ENCODE results near the gene IVD.
A peak's percentile ranks its signal among the peaks of the same experiment; 100 is the strongest.

The IVD gene

DNA sequence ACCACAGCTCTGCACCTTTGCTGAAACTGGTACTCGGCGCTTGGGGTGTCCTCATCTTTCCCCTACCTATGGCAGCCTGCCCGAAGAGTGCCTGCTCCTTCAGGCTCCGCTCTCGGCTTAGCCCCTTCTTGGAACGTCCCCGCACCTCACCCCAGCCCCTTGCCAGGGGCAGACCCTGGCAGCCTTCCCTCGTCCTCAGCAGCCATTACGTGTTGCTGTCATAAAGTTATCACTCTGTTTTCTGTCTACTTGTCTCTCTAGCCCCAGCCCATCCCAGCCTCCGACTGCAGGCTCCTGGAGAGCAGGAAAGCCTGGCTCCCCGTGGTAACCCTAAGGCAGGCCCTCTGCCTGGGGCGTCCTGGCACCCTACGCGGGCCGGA, 30.1 kb downstream of the IVD start:
- H3K27ac ChIP-seq (ENCODE audit: low read length): no peak overlapping the region
- H3K9me3 ChIP-seq (ENCODE audit: control insufficient read depth in 2 of 2, low read length in 2 of 2): no peaks in the 10 kb centered on the region
- H3K36me3 ChIP-seq (ENCODE audit: control insufficient read depth in 2 of 2, insufficient read depth in 2 of 2, low read length in 2 of 2): no peaks in the 10 kb centered on the region
- peak overlapping the region; percentile 48 to 69 for H3K4me3 ChIP-seq (ENCODE audit: low read length in 2 of 2)
- peaks cover 6 to 13% of the 10 kb centered on the region in 2 donors for H3K27me3 ChIP-seq (ENCODE audit: control insufficient read depth in 1 of 2, insufficient read depth in 2 of 2, low read length in 2 of 2)
- H3K4me1 ChIP-seq (ENCODE audit: control insufficient read depth, insufficient read depth, low read length): peaks cover 28% of the 10 kb centered on the region
- peak overlapping the region in 1 of 2 donors; percentile 36 for H3K9ac ChIP-seq (ENCODE audit: low read length in 2 of 2)

DNA sequence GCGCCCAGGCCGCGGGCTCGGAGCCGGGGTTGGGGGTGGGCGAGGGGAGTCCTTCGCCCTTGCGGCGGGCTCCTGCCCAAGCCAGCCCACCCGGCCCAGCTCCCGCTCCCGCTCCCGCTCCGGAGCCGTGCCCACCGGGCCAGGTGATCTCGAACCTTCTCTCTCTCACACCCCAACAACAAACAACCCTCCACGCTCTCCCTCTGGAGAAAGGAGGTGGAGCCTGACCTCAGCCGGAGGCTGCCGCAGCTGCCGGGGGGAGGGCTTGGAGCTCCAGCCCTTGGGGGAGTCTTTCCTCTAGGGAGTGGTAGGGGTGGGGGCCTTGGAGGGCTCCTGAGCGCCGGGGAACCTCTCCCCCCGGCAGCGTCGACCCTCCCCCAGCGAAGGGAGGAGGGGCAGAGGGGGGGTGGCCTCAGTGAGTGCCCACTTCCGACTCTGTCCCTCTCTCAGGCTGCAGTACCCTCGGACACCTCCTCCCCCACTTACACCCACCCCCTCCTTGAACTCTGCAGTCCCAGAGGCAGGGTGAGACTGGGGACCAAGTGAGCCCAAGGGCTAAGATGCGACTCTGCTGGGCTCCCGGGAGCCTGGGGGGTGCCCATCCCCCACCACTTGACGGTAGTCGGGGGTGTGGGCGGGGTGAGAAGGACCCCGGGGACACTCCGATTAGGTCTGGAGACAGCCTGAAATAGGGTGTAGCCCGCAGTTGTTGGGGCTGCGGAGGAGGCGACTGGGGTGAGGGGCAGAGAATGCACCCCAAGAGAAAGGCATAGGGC, 30.7 kb downstream of the IVD start:
- Histone ChIP-seq H3K27me3 (ENCODE audit: control insufficient read depth in 1 of 2, insufficient read depth in 2 of 2, low read length in 2 of 2) (peaks cover 6 to 13% of the 10 kb centered on the region in 2 donors), H3K9me3 (ENCODE audit: control insufficient read depth in 2 of 2, low read length in 2 of 2) (no peaks in the 10 kb centered on the region), H3K4me1 (ENCODE audit: control insufficient read depth, insufficient read depth, low read length) (peaks cover 28% of the 10 kb centered on the region), H3K9ac (ENCODE audit: low read length in 2 of 2) (peak overlapping the region; percentile 29 to 31), H3K27ac (ENCODE audit: low read length) (no peak overlapping the region), H3K4me3 (ENCODE audit: low read length in 2 of 2) (peak overlapping the region; percentile 48 to 69), H3K36me3 (ENCODE audit: control insufficient read depth in 2 of 2, insufficient read depth in 2 of 2, low read length in 2 of 2) (no peaks in the 10 kb centered on the region)

DNA sequence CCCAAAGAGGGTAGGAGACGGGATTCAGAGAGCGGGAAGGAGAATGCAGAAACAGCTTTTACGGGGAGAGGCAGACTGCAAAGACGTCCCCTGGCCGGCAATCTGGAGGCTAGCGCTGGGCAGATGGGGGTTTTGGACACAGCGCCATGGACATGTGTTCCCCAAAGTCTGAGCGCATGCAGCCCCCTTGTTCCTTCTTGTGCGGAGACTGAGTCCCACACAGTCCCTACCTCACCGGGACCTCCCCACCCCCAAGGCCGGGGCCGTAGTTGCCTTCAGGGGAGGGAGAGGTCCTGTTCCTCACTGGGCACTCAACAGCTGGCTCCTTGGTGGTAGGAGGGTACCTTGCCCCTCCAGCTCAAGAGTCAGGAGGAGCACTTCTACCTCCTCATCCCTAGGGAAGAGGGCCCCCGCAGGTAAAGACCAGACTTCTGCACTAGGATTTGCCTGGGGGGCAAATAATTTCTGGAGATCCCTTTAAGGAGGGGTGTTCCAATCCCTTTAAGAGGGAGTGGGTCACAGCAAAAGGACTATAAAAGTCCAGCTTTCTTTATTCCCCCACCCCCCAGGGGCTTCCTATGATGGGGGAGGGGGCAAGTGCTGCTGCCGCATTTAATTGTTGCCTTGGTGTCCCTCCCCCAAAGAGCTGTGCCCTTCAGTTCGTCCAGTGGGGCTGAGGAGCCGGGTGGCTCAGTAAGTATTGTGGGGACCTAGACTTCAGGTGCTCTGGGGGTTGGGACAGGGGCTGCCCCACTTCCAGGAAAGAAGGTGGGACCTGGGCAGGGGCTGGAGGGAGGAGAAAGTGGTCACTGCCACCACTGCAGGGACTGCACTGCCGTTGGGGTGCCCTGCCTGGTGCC, 31.5 kb downstream of the IVD start:
- H3K4me1 ChIP-seq (ENCODE audit: control insufficient read depth, insufficient read depth, low read length): peaks cover 28% of the 10 kb centered on the region
- H3K9ac ChIP-seq (ENCODE audit: low read length in 2 of 2): no peak overlapping the region
- no peak overlapping the region for H3K27ac ChIP-seq (ENCODE audit: low read length)
- H3K27me3 ChIP-seq (ENCODE audit: control insufficient read depth in 1 of 2, insufficient read depth in 2 of 2, low read length in 2 of 2): peaks cover 6 to 13% of the 10 kb centered on the region in 2 donors
- no peaks in the 10 kb centered on the region for H3K36me3 ChIP-seq (ENCODE audit: control insufficient read depth in 2 of 2, insufficient read depth in 2 of 2, low read length in 2 of 2)
- no peaks in the 10 kb centered on the region for H3K9me3 ChIP-seq (ENCODE audit: control insufficient read depth in 2 of 2, low read length in 2 of 2)
- H3K4me3 ChIP-seq (ENCODE audit: low read length in 2 of 2): peak overlapping the region; percentile 48 to 69

- Histone ChIP-seq H3K27ac (ENCODE audit: low read length) (no peak overlapping the region), H3K36me3 (ENCODE audit: control insufficient read depth in 2 of 2, insufficient read depth in 2 of 2, low read length in 2 of 2) (no peaks in the 10 kb centered on the region), H3K4me3 (ENCODE audit: low read length in 2 of 2) (no peak overlapping the region), H3K9ac (ENCODE audit: low read length in 2 of 2) (no peak overlapping the region), H3K4me1 (ENCODE audit: control insufficient read depth, insufficient read depth, low read length) (peaks cover 35% of the 10 kb centered on the region), H3K9me3 (ENCODE audit: control insufficient read depth in 2 of 2, low read length in 2 of 2) (no peaks in the 10 kb centered on the region), H3K27me3 (ENCODE audit: control insufficient read depth in 1 of 2, insufficient read depth in 2 of 2, low read length in 2 of 2) (peaks cover 6 to 13% of the 10 kb centered on the region in 2 donors)
Observed at GRCh38 chr15:40437752-40438687, 32.4 kb downstream of the IVD start.

DNA sequence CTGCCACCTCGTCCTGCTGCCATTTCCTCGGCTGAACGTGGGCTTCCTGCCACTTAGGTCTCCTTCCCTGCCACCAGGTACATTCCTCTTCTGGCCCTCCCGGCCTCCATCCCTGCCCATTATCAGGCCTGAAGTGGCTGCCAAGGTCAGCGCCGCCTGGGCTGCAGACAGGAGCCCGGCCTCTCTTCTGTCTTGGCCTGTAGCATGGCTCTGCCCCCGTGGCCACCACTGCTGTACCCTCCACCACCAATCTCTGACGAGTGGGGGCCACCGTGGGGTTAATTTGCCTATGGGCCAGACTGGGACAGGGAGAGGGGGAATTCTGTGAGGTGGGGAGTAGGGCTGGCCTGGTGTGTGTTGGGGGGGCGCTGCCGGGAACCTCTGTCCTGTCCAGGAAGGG, 33.1 kb downstream of the IVD start:
- no peak overlapping the region for H3K27ac ChIP-seq (ENCODE audit: low read length)
- no peak overlapping the region for H3K4me3 ChIP-seq (ENCODE audit: low read length in 2 of 2)
- H3K36me3 ChIP-seq (ENCODE audit: control insufficient read depth in 2 of 2, insufficient read depth in 2 of 2, low read length in 2 of 2): no peaks in the 10 kb centered on the region
- H3K27me3 ChIP-seq (ENCODE audit: control insufficient read depth in 1 of 2, insufficient read depth in 2 of 2, low read length in 2 of 2): peaks cover 6 to 13% of the 10 kb centered on the region in 2 donors
- H3K9ac ChIP-seq (ENCODE audit: low read length in 2 of 2): no peak overlapping the region
- H3K9me3 ChIP-seq (ENCODE audit: control insufficient read depth in 2 of 2, low read length in 2 of 2): no peaks in the 10 kb centered on the region
- peaks cover 41% of the 10 kb centered on the region for H3K4me1 ChIP-seq (ENCODE audit: control insufficient read depth, insufficient read depth, low read length)

DNA sequence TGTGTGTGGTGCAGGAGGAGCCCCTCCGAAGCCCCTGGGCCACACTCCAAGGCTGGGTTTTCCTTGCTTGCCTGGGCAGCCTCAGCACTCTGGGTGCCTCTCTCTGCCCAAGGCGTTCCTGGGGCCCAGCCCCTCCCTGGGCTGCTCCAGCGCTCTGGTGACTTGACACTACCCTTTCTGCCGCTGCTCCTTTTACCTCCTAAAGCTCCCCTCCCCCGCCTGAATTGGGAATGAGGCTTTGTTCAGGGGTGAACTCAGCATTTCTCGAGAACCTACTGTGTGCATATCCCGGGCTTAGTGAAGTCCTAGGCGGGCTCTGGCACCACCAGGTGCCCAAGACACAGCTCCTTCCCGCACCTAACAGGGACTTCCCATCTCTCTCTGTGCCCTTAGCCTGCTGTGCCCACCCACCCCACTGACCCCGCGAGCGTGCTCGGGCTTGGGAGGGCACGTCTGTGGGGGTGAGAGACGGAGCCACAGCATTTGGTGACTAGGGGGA, 33.9 kb downstream of the IVD start:
- H3K4me3 ChIP-seq (ENCODE audit: low read length in 2 of 2): peak overlapping the region; percentile 72 to 78
- peaks cover 41% of the 10 kb centered on the region for H3K4me1 ChIP-seq (ENCODE audit: control insufficient read depth, insufficient read depth, low read length)
- H3K36me3 ChIP-seq (ENCODE audit: control insufficient read depth in 2 of 2, insufficient read depth in 2 of 2, low read length in 2 of 2): no peaks in the 10 kb centered on the region
- no peaks in the 10 kb centered on the region for H3K9me3 ChIP-seq (ENCODE audit: control insufficient read depth in 2 of 2, low read length in 2 of 2)
- H3K27ac ChIP-seq (ENCODE audit: low read length): peak overlapping the region; percentile 18
- H3K9ac ChIP-seq (ENCODE audit: low read length in 2 of 2): no peak overlapping the region
- H3K27me3 ChIP-seq (ENCODE audit: control insufficient read depth in 1 of 2, insufficient read depth in 2 of 2, low read length in 2 of 2): peaks cover 6 to 13% of the 10 kb centered on the region in 2 donors

- H3K9me3 ChIP-seq (ENCODE audit: control insufficient read depth in 2 of 2, low read length in 2 of 2): no peaks in the 10 kb centered on the region
- H3K36me3 ChIP-seq (ENCODE audit: control insufficient read depth in 2 of 2, insufficient read depth in 2 of 2, low read length in 2 of 2): no peaks in the 10 kb centered on the region
- peak overlapping the region; percentile 72 to 78 for H3K4me3 ChIP-seq (ENCODE audit: low read length in 2 of 2)
- H3K27ac ChIP-seq (ENCODE audit: low read length): peak overlapping the region; percentile 18
- H3K27me3 ChIP-seq (ENCODE audit: control insufficient read depth in 1 of 2, insufficient read depth in 2 of 2, low read length in 2 of 2): peaks cover 6 to 11% of the 10 kb centered on the region in 2 donors
- peak overlapping the region; percentile 60 to 69 for H3K9ac ChIP-seq (ENCODE audit: low read length in 2 of 2)
- peaks cover 41% of the 10 kb centered on the region for H3K4me1 ChIP-seq (ENCODE audit: control insufficient read depth, insufficient read depth, low read length)
Observed at GRCh38 chr15:40439960-40440742, 34.6 kb downstream of the IVD start.

DNA sequence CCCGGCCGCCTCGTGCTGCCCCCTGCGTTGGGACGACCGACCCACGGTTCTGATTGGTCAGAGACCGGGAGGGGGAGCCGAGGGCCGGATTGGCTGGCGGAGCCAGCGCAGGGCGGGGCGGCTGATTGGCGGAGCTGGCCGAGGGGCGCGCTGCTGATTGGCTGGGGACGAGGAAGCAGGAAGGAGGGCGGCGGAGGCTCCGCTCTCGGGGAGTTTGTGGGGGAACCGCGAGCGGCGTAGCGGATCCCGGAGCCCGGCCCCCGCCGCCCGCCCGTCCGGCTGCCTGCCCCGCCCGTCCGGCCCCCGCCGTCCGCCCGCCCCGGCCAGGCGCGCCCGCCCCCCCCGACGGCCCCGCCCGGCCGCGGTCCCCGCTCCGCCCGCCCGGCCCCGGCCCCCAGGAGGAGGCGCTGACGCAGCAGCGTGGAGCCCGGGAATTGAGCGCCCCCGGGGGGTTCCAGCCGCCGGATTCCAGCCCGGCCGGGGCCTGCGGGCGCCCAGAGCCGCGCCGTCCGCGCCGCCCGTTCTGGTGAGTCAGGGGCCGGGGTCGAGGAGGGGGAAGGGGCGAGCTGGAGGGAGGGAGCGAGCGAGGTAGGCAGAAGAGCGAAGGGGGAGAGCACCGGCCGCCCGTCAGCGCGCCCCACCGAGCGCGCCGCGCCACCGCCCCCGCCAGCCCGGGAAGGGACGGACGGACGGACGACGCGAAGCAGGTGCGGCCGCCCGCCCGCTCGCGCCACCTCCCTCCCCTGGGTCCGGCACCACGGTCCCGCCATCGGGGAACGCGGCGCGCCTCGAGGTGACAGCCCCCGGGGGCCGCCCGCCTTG, 35.4 kb downstream of the IVD start, which contains the start of gene BAHD1:
BAHD1 (plus strand) TSS at position 211 of the 822 bp plus-strand sequence. CDS start 17,512 bp downstream, outside the sequence.
- Histone ChIP-seq H3K27ac (ENCODE audit: low read length) (peak within 1 kb of the TSS; percentile 18), H3K4me1 (ENCODE audit: control insufficient read depth, insufficient read depth, low read length) (peaks cover 40% of the 10 kb centered on the region), H3K27me3 (ENCODE audit: control insufficient read depth in 1 of 2, insufficient read depth in 2 of 2, low read length in 2 of 2) (peaks cover 6% of the 10 kb centered on the region in 2 donors)

More for the DNA sequence above, 35.4 kb downstream of the IVD start, which contains the start of gene BAHD1:
- Histone ChIP-seq H3K4me3 (ENCODE audit: low read length in 2 of 2) (peak within 1 kb of the TSS; percentile 72 to 78), H3K9me3 (ENCODE audit: control insufficient read depth in 2 of 2, low read length in 2 of 2) (no peaks in the 10 kb centered on the region), H3K36me3 (ENCODE audit: control insufficient read depth in 2 of 2, insufficient read depth in 2 of 2, low read length in 2 of 2) (no peaks in the 10 kb centered on the region), H3K9ac (ENCODE audit: low read length in 2 of 2) (peak within 1 kb of the TSS; percentile 61 to 69)

All from stomach smooth muscle (tissue), 2 donors.